GM12878 (cell line): ENCODE data around the gene ZNF10. TPM values are rescaled to one million over a fixed set of nuclear protein-coding genes. Genes with fewer than 3 reads are reported as not detected.

Experiments used
- BCL11A ChIP-seq: IDR thresholded peaks from 2 replicates; pipeline ENCODE4 v1.6.1; 2011; ENCODE audit warnings: low read depth, low read length
- BRCA1 ChIP-seq: IDR thresholded peaks from 2 replicates; pipeline ENCODE4 v1.6.1; 2011; ENCODE audit warnings: low read depth, low read length, improper control_type of control experiment
- CHD2 ChIP-seq: IDR thresholded peaks from 2 replicates; pipeline ENCODE4 v1.6.1; 2011; ENCODE audit warnings: low read depth, low read length, improper control_type of control experiment, borderline replicate concordance
- CHD4 ChIP-seq: fragments of 200-600 bp; sonication (generic); IDR thresholded peaks from 2 replicates; pipeline ENCODE4 v1.6.1; 2016; ENCODE audit warnings: mild to moderate bottlenecking
- EGR1 ChIP-seq, 2 experiments: IDR thresholded peaks; 1 replicate in 1 of 2; 2 replicates in 1 of 2; pipeline ENCODE4 v1.6.1; 2011 to 2012; ENCODE audit warnings: low read depth in 2 of 2, low read length in 2 of 2, borderline replicate concordance in 1 of 2, mild to moderate bottlenecking in 1 of 2, moderate library complexity in 1 of 2
- EZH2 ChIP-seq: IDR thresholded peaks from 2 replicates; pipeline ENCODE4 v1.6.1; 2012; ENCODE audit warnings: low read depth, mild to moderate bottlenecking, control low read depth, inconsistent platforms, low read length, borderline replicate concordance; ENCODE audit not compliant: control insufficient read depth
- IRF5 ChIP-seq: fragments of 450-650 bp; IDR thresholded peaks from 2 replicates; pipeline ENCODE4 v1.6.1; 2017; ENCODE audit warnings: borderline replicate concordance
- KDM1A ChIP-seq: fragments of 200-600 bp; sonication (generic); IDR thresholded peaks from 2 replicates; pipeline ENCODE4 v1.6.1; 2016; ENCODE audit warnings: borderline replicate concordance
- MYC ChIP-seq: IDR thresholded peaks from 2 replicates; pipeline ENCODE4 v1.6.1; 2011; ENCODE audit warnings: mild to moderate bottlenecking, low read length, moderate library complexity, inconsistent platforms; ENCODE audit not compliant: insufficient read depth, insufficient replicate concordance, insufficient read length, severe bottlenecking
- NFXL1 ChIP-seq: fragments of 450-650 bp; IDR thresholded peaks from 2 replicates; pipeline ENCODE4 v1.6.1; 2017; ENCODE audit warnings: antibody characterized with exemption, mild to moderate bottlenecking, borderline replicate concordance
- NFYA ChIP-seq: IDR thresholded peaks from 2 replicates; pipeline ENCODE4 v1.6.1; 2011; ENCODE audit warnings: low read depth, mild to moderate bottlenecking, low read length, improper control_type of control experiment, borderline replicate concordance
- NR2C2 ChIP-seq: IDR thresholded peaks from 2 replicates; pipeline ENCODE4 v1.6.1; 2011; ENCODE audit warnings: borderline replicate concordance, low read depth; ENCODE audit not compliant: control insufficient read depth, insufficient read length
- POLR2A ChIP-seq: IDR thresholded peaks from 2 replicates; pipeline ENCODE4 v1.6.1; 2011; ENCODE audit warnings: low read depth, mild to moderate bottlenecking, low read length
- POLR2AphosphoS5 ChIP-seq: IDR thresholded peaks from 2 replicates; pipeline ENCODE4 v1.6.1; 2011; ENCODE audit warnings: mild to moderate bottlenecking, low read length, inconsistent platforms
- SUPT20H ChIP-seq: IDR thresholded peaks from 2 replicates; pipeline ENCODE4 v1.6.1; 2011; ENCODE audit warnings: low read depth, mild to moderate bottlenecking, low read length, moderate library complexity, borderline replicate concordance; ENCODE audit not compliant: control insufficient read depth
- TBL1XR1 ChIP-seq: IDR thresholded peaks from 2 replicates; pipeline ENCODE4 v1.6.1; 2012; ENCODE audit warnings: low read depth, low read length, improper control_type of control experiment
- TCF12 ChIP-seq: IDR thresholded peaks from 2 replicates; pipeline ENCODE4 v1.6.1; 2011; ENCODE audit warnings: low read depth, mild to moderate bottlenecking, low read length
- WRNIP1 ChIP-seq: IDR thresholded peaks from 2 replicates; pipeline ENCODE4 v1.6.1; 2011; ENCODE audit warnings: low read depth, low read length, improper control_type of control experiment, borderline replicate concordance
- ZNF217 ChIP-seq: fragments of 450-650 bp; IDR thresholded peaks from 2 replicates; pipeline ENCODE4 v1.6.1; 2017; ENCODE audit warnings: antibody characterized with exemption, mild to moderate bottlenecking
- ZNF24 ChIP-seq: fragments of 450-650 bp; IDR thresholded peaks from 2 replicates; pipeline ENCODE4 v1.6.1; 2017; ENCODE audit warnings: antibody characterized with exemption, mild to moderate bottlenecking
- ZNF274 ChIP-seq: IDR thresholded peaks from one replicate; pipeline ENCODE4 v1.8.0; 2011; ENCODE audit not compliant: insufficient read length, insufficient read depth
- ZNF592 ChIP-seq: fragments of 450-650 bp; IDR thresholded peaks from 2 replicates; pipeline ENCODE4 v1.6.1; 2017; ENCODE audit warnings: mild to moderate bottlenecking, moderate library complexity
- polyA plus RNA-seq, 11 experiments: library from polyadenylated mRNA; depleted of rRNA in 4 of 11; unstranded in 6 of 11; stranded (reverse) in 5 of 11; fragments of >200 nt; fragmentation: Nextera tagmentation in 4 of 11; fragmentation: Illumina TruSeq in 1 of 11; extraction: Ambion mirVana in 4 of 11; extraction: Trizol in 1 of 11; gene quantifications; 1 replicate in 1 of 11; 2 replicates in 10 of 11; pipeline versions ENCODE4 v1.2.1 to v1.2.3, GENCODE V29; 2011 to 2016; ENCODE audit warnings: inconsistent platforms in 2 of 11, missing spikeins in 2 of 11, low read depth in 1 of 11
- total RNA-seq, 4 experiments: library from RNA; depleted of rRNA in 3 of 4; stranded (reverse); fragments of >200 nt in 3 of 4; fragmentation: Illumina TruSeq in 1 of 4; extraction: Trizol in 1 of 4; gene quantifications; 2 replicates each; pipeline versions ENCODE4 v1.2.1 to v1.2.3, GENCODE V29; 2013 to 2021

The ZNF10 gene
- total and polyA plus RNA-seq, 10 of the 15 experiments (the other 5 are each of a cell fraction or from before 2014, with no cell fraction given): 1.7 to 4.2 (median 2.9) TPM

- TF ChIP-seq IRF5 (no peak), ZNF274 (no peak), POLR2A (peak; percentile 89), BCL11A (no peak), NFXL1 (no peak), MYC (no peak), TCF12 (no peak), ZNF24 (no peak), CHD4 (no peak), POLR2AphosphoS5 (peak; percentile 89), ZNF592 (0 out of 2 replicates have a peak, but pooled peaks have one; percentile 70), ZNF217 (no peak), CHD2 (peak; percentile 71; the same call in 1 of the 2 replicates), WRNIP1 (peak; percentile 81), SUPT20H (no peak), EZH2 (no peak), NFYA (no peak), KDM1A (no peak), TBL1XR1 (peak; percentile 41; the same call in 1 of the 2 replicates), NR2C2 (no peak), BRCA1 (no peak), EGR1 (IDR thresholded peaks at IDR 0.05; ENCODE audit: borderline replicate concordance in 1 of 2, low read depth in 2 of 2, low read length in 2 of 2) (peak in 1 of 2 experiments; percentile 23; a peak in 1 of 3 replicates)
Observed at GRCh38 chr12:133181238-133181959, 51.0 kb downstream of the ZNF10 start, which contains the start of gene ZNF268 (continued).
